ENCODE data around the gene C11orf52. TPM values are rescaled to one million over a fixed set of nuclear protein-coding genes. Genes with fewer than 3 reads are reported as not detected.

C11orf52 gene
- total and polyA plus RNA-seq, 2 of the 4 experiments (the other 2 are of a cell fraction): 0.90 to 1.1 TPM

DNA sequence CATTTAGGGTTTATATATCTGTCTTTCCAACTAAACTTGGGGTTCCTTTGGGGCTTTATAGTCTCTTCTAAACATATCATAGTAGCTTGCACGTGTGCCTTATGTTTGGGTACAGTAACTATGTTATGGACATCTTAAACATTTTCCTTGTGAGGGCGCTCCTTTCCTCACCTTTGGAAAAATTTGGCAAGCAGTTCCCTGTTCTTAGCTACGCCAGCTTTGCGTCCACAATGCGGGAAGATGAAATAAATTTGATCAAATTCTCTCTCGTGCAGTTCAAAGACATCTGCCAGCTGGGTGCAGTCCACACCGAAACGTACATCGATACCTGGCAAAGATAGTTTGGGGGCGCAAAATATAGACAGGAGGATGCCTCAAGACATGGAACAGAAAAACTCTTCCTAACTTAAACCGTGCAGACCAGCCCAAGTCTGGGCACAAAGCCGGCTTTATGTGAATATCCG, 40.3 kb upstream of the C11orf52 start:
- Histone ChIP-seq H2AK5ac (ENCODE audit: low read depth, low read length) (peak overlapping the region; percentile 5; the same call in 1 of the 2 replicates), H3K9ac (ENCODE audit: low read depth, low read length) (peak overlapping the region; percentile 51), H4K20me1 (ENCODE audit: insufficient read depth, low read length) (no peaks in the 10 kb centered on the region), H2BK20ac (ENCODE audit: low read depth, low read length) (0 out of 2 replicates have a peak overlapping the region, but pooled peaks have one; percentile 35), H3K27me3 (ENCODE audit: control insufficient read depth, insufficient read depth, low read length) (no peaks in the 10 kb centered on the region), H3K9me3 (ENCODE audit: control insufficient read depth, insufficient read depth, low read length) (no peaks in the 10 kb centered on the region), H3K79me1 (ENCODE audit: low read depth in 1 of 2, low read length in 2 of 2) (peaks cover 0 to 11% of the 10 kb centered on the region in 2 experiments; a peak in 3 of 4 replicates), H4K5ac (ENCODE audit: low read depth, low read length) (no peak overlapping the region), H2AK9ac (replicated peaks; ENCODE audit: low read depth, low read length, poor library complexity) (peak overlapping the region; percentile 93), H2AFZ (replicated peaks; ENCODE audit: low read length, poor library complexity) (peak overlapping the region; percentile 100), H3K36me3 (ENCODE audit: control insufficient read depth, insufficient read depth, low read length) (no peaks in the 10 kb centered on the region; the same call in 1 of the 2 replicates), H3K56ac (ENCODE audit: extremely low read depth, insufficient read depth, low read length) (peak overlapping the region; percentile 85; the same call in 1 of the 2 replicates), H3K27ac (ENCODE audit: insufficient read depth, low read length) (peak overlapping the region; percentile 64), H4K8ac (ENCODE audit: low read depth in 2 of 2, low read length in 2 of 2) (peak overlapping the region; percentile 84 to 87), H3K9me1 (ENCODE audit: insufficient read depth, low read length) (peaks cover 3% of the 10 kb centered on the region; the same call in 1 of the 2 replicates), H2BK5ac (ENCODE audit: low read depth, low read length, poor library complexity, severe bottlenecking) (peak overlapping the region; percentile 51), H3K4ac (ENCODE audit: low read depth, low read length) (peak overlapping the region; percentile 69), H3K4me3 (ENCODE audit: insufficient read depth, low read depth, low read length) (peak overlapping the region; percentile 71), H3K4me2 (ENCODE audit: low read depth, low read length) (peak overlapping the region; percentile 77), H3K14ac (replicated peaks; ENCODE audit: low read depth, low read length) (peak overlapping the region; percentile 67), H2BK15ac (ENCODE audit: low read depth, low read length) (no peak overlapping the region), H4K91ac (ENCODE audit: insufficient read depth, low read depth, low read length) (peak overlapping the region; percentile 34), H3K23ac (ENCODE audit: low read depth, low read length) (peak overlapping the region; percentile 69), H2BK120ac (ENCODE audit: low read depth, low read length) (peak overlapping the region; percentile 26; the same call in 1 of the 2 replicates), H3K18ac (ENCODE audit: low read depth, low read length) (no peak overlapping the region), H3K4me1 (ENCODE audit: control insufficient read depth, insufficient read depth, low read length) (peaks cover 3% of the 10 kb centered on the region; the same call in 1 of the 2 replicates)
- in situ Hi-C loops (cut with MboI; ENCODE audit: low sequenced_read_pairs) (loop anchor here (5.0 kb wide), 1 partner anchor 114 kb away; no protein-coding TSS in a partner anchor), intact Hi-C loops (cut with micrococcal nuclease) (loop anchor here (2.0 to 10.0 kb wide), 5 partner anchors 48 to 346 kb away; partner anchors contain the start of genes DIXDC1, NKAPD1, PIH1D2 and PTS), dilution Hi-C loops (cut with HindIII; ENCODE audit: low sequenced_read_pairs, unreplicated experiment) (no loop called here)
- WGBS, 2 experiments (ENCODE audit: extremely low coverage in 2 of 2, insufficient read length in 1 of 2): 3% methylated on average over 6 of the region's 13 CpGs; no CpG with 5 or more reads in 1 of the 2 experiments
- TF ChIP-seq RAD21 (IDR thresholded peaks at IDR 0.05; ENCODE audit: low read length) (peak; percentile 11; the same call in 1 of the 2 replicates), NFE2L2 (IDR thresholded peaks at IDR 0.05; ENCODE audit: low read depth, low read length) (no peak)
- ATAC-seq (ENCODE audit: low read depth) (peak; percentile 5), DNase-seq (peak; percentile 5)
- BruUV-seq (replicated peaks): no TSS peak
- ChIA-PET POLR2A (ENCODE audit: unreplicated experiment) (no interaction called here), CTCF (interaction anchor here (0.6 to 0.8 kb wide), 3 partner anchors 118 to 167 kb away, joined by 3 to 9 read pairs (median 3); no protein-coding TSS in a partner anchor)
